Activated CD4-positive, alpha-beta T cell treated with anti-CD3 and anti-CD28 coated beads for 24 hours (primary cell): Measurements from ENCODE around the gene FILIP1L.

Experiments
- DNase-seq, 2 donors: peaks; one replicate each; pipeline ENCODE4 v3.0.0-alpha.2; 2020; ENCODE audit warnings: low read depth in 2 of 2

The FILIP1L gene

GRCh38 chr3:99803297-99803696, 311.0 kb downstream of the FILIP1L start:
- no peak for DNase-seq

GRCh38 chr3:99799422-99799821, 314.9 kb downstream of the FILIP1L start:
- no peak for DNase-seq

GRCh38 chr3:99795573-99795972, 318.7 kb downstream of the FILIP1L start:
- DNase-seq = no peak

GRCh38 chr3:99794485-99794884, 319.8 kb downstream of the FILIP1L start:
- no peak for DNase-seq

GRCh38 chr3:99789011-99789721, 325.1 kb downstream of the FILIP1L start:
- peak in 1 of 2 donors; percentile 2 for DNase-seq
